GM12878 (cell line): Measurements from ENCODE around the gene PTCD2. TPM values are rescaled to one million over a fixed set of nuclear protein-coding genes. Genes with fewer than 3 reads are reported as not detected.
A peak's percentile ranks its signal among the peaks of the same experiment; 100 is the strongest.

ENCODE experiments used
- ASH2L ChIP-seq: fragments of 300-600, 200-600 bp; sonication (generic); IDR thresholded peaks from 2 replicates; pipeline ENCODE4 v1.6.1; 2017; ENCODE audit warnings: low read depth, mild to moderate bottlenecking, borderline replicate concordance
- ATF7 ChIP-seq: fragments of 450-650 bp; IDR thresholded peaks from 2 replicates; pipeline ENCODE4 v1.6.1; 2016; ENCODE audit warnings: low read depth, mild to moderate bottlenecking
- CBFB ChIP-seq: IDR thresholded peaks from 2 replicates; pipeline ENCODE4 v1.6.1; 2016; ENCODE audit warnings: antibody characterized with exemption, low read depth
- CHD2 ChIP-seq: IDR thresholded peaks from 2 replicates; pipeline ENCODE4 v1.6.1; 2011; ENCODE audit warnings: low read depth, low read length, improper control_type of control experiment, borderline replicate concordance
- EP300 ChIP-seq, 2 experiments: fragments of 150-350 bp in 1 of 2; IDR thresholded peaks; 2 replicates each; pipeline ENCODE4 v1.6.1; 2011 to 2012; ENCODE audit warnings: low read depth in 2 of 2, low read length in 2 of 2, borderline replicate concordance in 1 of 2, improper control_type of control experiment in 1 of 2, inconsistent platforms in 1 of 2; ENCODE audit not compliant: control insufficient read depth in 1 of 2
- FOXM1 ChIP-seq: IDR thresholded peaks from 2 replicates; pipeline ENCODE4 v1.6.1; 2012; ENCODE audit warnings: low read depth, mild to moderate bottlenecking, inconsistent platforms, low read length, moderate library complexity
- HCFC1 ChIP-seq: fragments of 150-350 bp; IDR thresholded peaks from 2 replicates; pipeline ENCODE4 v1.6.1; 2014; ENCODE audit warnings: low read length
- HDGF ChIP-seq: fragments of 450-650 bp; IDR thresholded peaks from 2 replicates; pipeline ENCODE4 v1.6.1; 2016; ENCODE audit warnings: antibody characterized with exemption
- KAT2A ChIP-seq: conservative IDR thresholded peaks from 2 replicates; pipeline ENCODE4 v1.6.1; 2011; ENCODE audit warnings: low read depth, low read length; ENCODE audit not compliant: control insufficient read depth
- NBN ChIP-seq: fragments of 450-650 bp; IDR thresholded peaks from 2 replicates; pipeline ENCODE4 v1.6.1; 2016
- NFXL1 ChIP-seq: fragments of 450-650 bp; IDR thresholded peaks from 2 replicates; pipeline ENCODE4 v1.6.1; 2017; ENCODE audit warnings: antibody characterized with exemption, mild to moderate bottlenecking, borderline replicate concordance
- NFYA ChIP-seq: IDR thresholded peaks from 2 replicates; pipeline ENCODE4 v1.6.1; 2011; ENCODE audit warnings: low read depth, mild to moderate bottlenecking, low read length, improper control_type of control experiment, borderline replicate concordance
- PML ChIP-seq: IDR thresholded peaks from 2 replicates; pipeline ENCODE4 v1.6.1; 2012; ENCODE audit warnings: low read length, inconsistent platforms
- RAD51 ChIP-seq: fragments of 450-650 bp; IDR thresholded peaks from 2 replicates; pipeline ENCODE4 v1.6.1; 2016; ENCODE audit warnings: moderate library complexity, mild to moderate bottlenecking, inconsistent platforms
- RBBP5 ChIP-seq: fragments of 200-600 bp; sonication (generic); conservative IDR thresholded peaks from 2 replicates; pipeline ENCODE4 v1.6.1; 2016
- RUNX3 ChIP-seq: IDR thresholded peaks from 2 replicates; pipeline ENCODE4 v1.6.1; 2012; ENCODE audit warnings: low read length, inconsistent platforms
- SMAD1 ChIP-seq: fragments of 450-650 bp; IDR thresholded peaks from 2 replicates; pipeline ENCODE4 v1.6.1; 2018; ENCODE audit warnings: mild to moderate bottlenecking, low read depth; ENCODE audit not compliant: partially characterized antibody
- SPI1 ChIP-seq: IDR thresholded peaks from 2 replicates; pipeline ENCODE4 v1.6.1; 2011; ENCODE audit warnings: low read depth, mild to moderate bottlenecking, low read length, moderate library complexity, borderline replicate concordance; ENCODE audit not compliant: insufficient read depth
- STAT1 ChIP-seq: fragments of 450-650 bp; conservative IDR thresholded peaks from 2 replicates; pipeline ENCODE4 v1.6.1; 2014; ENCODE audit warnings: antibody characterized with exemption, mild to moderate bottlenecking
- YY1 ChIP-seq: IDR thresholded peaks from 2 replicates; pipeline ENCODE4 v1.6.1; 2011; ENCODE audit warnings: low read depth, mild to moderate bottlenecking, low read length
- ZNF207 ChIP-seq: fragments of 450-650 bp; IDR thresholded peaks from 2 replicates; pipeline ENCODE4 v1.6.1; 2014; ENCODE audit warnings: antibody characterized with exemption, mild to moderate bottlenecking, borderline replicate concordance
- ZNF24 ChIP-seq: fragments of 450-650 bp; IDR thresholded peaks from 2 replicates; pipeline ENCODE4 v1.6.1; 2017; ENCODE audit warnings: antibody characterized with exemption, mild to moderate bottlenecking
- ZNF622 ChIP-seq: fragments of 450-650 bp; IDR thresholded peaks from 2 replicates; pipeline ENCODE4 v1.6.1; 2017; ENCODE audit warnings: mild to moderate bottlenecking, inconsistent platforms
- polyA plus RNA-seq, 11 experiments: library from polyadenylated mRNA; depleted of rRNA in 4 of 11; unstranded in 6 of 11; stranded (reverse) in 5 of 11; fragments of >200 nt; fragmentation: Nextera tagmentation in 4 of 11; fragmentation: Illumina TruSeq in 1 of 11; extraction: Ambion mirVana in 4 of 11; extraction: Trizol in 1 of 11; gene quantifications; 1 replicate in 1 of 11; 2 replicates in 10 of 11; pipeline versions ENCODE4 v1.2.1 to v1.2.3, GENCODE V29; 2011 to 2016; ENCODE audit warnings: inconsistent platforms in 2 of 11, missing spikeins in 2 of 11, low read depth in 1 of 11
- total RNA-seq, 4 experiments: library from RNA; depleted of rRNA in 3 of 4; stranded (reverse); fragments of >200 nt in 3 of 4; fragmentation: Illumina TruSeq in 1 of 4; extraction: Trizol in 1 of 4; gene quantifications; 2 replicates each; pipeline versions ENCODE4 v1.2.1 to v1.2.3, GENCODE V29; 2013 to 2021
- TF ChIP-seq, protein P1 (sequence below): IDR thresholded peaks from 2 replicates; pipeline ENCODE4 v1.6.1; 2011; ENCODE audit warnings: low read depth, low read length, improper control_type of control experiment, borderline replicate concordance
- TF ChIP-seq, protein P2 (sequence below): fragments of 450-650 bp; IDR thresholded peaks from 2 replicates; pipeline ENCODE4 v1.6.1; 2018; ENCODE audit warnings: borderline replicate concordance, mild to moderate bottlenecking; ENCODE audit not compliant: partially characterized antibody
- TF ChIP-seq, protein P3 (sequence below): fragments of 450-650 bp; IDR thresholded peaks from 2 replicates; pipeline ENCODE4 v1.6.1; 2017; ENCODE audit warnings: low read depth, mild to moderate bottlenecking, moderate library complexity

The PTCD2 gene
- total and polyA plus RNA-seq, 10 of the 15 experiments (the other 5 are each of a cell fraction or from before 2014, with no cell fraction given), result 8.7 to 15.0 (median 11.9) TPM

DNA sequence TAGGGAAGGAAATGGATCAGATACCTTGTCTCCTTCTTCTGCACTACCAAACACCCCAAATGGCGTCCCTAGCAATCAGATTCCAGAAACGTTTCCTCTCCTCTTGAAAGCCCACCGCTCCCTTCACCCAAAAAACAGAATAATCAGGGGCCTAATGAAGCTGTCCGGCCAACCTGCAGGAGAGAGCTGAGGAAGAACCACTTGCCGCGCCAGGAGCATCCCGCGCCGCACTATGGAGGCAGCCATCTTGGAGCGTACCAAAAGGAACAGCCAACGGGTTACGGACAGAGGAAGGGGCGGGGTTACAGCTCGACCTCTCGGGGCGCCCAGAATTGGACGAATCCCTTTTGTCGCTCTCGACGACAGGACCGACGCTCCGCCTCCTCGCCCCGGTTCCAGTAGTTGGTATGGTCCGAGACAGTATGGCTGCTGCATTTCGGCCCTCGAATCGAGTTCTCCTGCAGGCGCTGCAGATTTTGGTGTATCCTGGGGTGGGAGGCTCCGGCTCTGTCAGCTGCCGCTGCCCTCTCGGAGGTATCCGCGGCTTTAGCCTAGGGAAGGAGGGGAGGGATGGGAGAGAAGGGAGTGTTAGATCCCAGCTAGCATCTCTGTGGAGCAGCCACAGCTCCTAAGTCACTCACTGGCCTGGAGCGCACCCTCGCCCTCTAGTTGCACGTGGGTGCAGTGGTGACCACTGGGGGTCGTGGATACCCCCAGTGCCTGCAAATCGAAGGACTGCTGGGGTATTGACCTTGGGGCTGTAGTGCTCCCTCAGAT is at the start of gene PTCD2, which contains the start of gene MRPS27 (continued):
- TF ChIP-seq SMAD1 (no peak), ZNF24 (no peak), ZNF207 (peak; percentile 72), SPI1 (peak; percentile 27; the same call in 1 of the 2 replicates), YY1 (peak; percentile 99), RUNX3 (peak; percentile 13; the same call in 1 of the 2 replicates), HCFC1 (peak; percentile 66), ASH2L (no peak), EP300 (IDR thresholded peaks at IDR 0.05; ENCODE audit: borderline replicate concordance in 1 of 2, control insufficient read depth in 1 of 2, low read depth in 2 of 2, low read length in 2 of 2) (no peak), ATF7 (peak; percentile 98), ZNF622 (no peak), NFYA (no peak), STAT1 (no peak), KAT2A (no peak), NBN (no peak; the same call in none of the 2 replicates), FOXM1 (no peak), HDGF (no peak), RAD51 (no peak), CBFB (peak; percentile 76; the same call in 1 of the 2 replicates), NFXL1 (no peak), CHD2 (peak; percentile 72; the same call in 1 of the 2 replicates), RBBP5 (0 out of 2 replicates have a peak, but pooled peaks have one; percentile 10), PML (peak; percentile 97)
- TF ChIP-seq, protein P1, sequence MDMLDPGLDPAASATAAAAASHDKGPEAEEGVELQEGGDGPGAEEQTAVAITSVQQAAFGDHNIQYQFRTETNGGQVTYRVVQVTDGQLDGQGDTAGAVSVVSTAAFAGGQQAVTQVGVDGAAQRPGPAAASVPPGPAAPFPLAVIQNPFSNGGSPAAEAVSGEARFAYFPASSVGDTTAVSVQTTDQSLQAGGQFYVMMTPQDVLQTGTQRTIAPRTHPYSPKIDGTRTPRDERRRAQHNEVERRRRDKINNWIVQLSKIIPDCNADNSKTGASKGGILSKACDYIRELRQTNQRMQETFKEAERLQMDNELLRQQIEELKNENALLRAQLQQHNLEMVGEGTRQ, result no peak
- TF ChIP-seq, protein P2, sequence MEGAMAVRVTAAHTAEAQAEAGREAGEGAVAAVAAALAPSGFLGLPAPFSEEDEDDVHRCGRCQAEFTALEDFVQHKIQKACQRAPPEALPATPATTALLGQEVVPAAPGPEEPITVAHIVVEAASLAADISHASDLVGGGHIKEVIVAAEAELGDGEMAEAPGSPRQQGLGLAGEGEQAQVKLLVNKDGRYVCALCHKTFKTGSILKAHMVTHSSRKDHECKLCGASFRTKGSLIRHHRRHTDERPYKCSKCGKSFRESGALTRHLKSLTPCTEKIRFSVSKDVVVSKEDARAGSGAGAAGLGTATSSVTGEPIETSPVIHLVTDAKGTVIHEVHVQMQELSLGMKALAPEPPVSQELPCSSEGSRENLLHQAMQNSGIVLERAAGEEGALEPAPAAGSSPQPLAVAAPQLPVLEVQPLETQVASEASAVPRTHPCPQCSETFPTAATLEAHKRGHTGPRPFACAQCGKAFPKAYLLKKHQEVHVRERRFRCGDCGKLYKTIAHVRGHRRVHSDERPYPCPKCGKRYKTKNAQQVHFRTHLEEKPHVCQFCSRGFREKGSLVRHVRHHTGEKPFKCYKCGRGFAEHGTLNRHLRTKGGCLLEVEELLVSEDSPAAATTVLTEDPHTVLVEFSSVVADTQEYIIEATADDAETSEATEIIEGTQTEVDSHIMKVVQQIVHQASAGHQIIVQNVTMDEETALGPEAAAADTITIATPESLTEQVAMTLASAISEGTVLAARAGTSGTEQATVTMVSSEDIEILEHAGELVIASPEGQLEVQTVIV, result no peak
- TF ChIP-seq, protein P3, sequence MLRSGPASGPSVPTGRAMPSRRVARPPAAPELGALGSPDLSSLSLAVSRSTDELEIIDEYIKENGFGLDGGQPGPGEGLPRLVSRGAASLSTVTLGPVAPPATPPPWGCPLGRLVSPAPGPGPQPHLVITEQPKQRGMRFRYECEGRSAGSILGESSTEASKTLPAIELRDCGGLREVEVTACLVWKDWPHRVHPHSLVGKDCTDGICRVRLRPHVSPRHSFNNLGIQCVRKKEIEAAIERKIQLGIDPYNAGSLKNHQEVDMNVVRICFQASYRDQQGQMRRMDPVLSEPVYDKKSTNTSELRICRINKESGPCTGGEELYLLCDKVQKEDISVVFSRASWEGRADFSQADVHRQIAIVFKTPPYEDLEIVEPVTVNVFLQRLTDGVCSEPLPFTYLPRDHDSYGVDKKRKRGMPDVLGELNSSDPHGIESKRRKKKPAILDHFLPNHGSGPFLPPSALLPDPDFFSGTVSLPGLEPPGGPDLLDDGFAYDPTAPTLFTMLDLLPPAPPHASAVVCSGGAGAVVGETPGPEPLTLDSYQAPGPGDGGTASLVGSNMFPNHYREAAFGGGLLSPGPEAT, result peak; percentile 95
